Measurements from ENCODE around the gene GATA2. TPM values are rescaled to one million over a fixed set of nuclear protein-coding genes. Genes with fewer than 3 reads are reported as not detected.

Gene GATA2
- total RNA-seq, 6 donors from 2014 or later = 17.8 to 97.0 (median 63.0) TPM

DNA sequence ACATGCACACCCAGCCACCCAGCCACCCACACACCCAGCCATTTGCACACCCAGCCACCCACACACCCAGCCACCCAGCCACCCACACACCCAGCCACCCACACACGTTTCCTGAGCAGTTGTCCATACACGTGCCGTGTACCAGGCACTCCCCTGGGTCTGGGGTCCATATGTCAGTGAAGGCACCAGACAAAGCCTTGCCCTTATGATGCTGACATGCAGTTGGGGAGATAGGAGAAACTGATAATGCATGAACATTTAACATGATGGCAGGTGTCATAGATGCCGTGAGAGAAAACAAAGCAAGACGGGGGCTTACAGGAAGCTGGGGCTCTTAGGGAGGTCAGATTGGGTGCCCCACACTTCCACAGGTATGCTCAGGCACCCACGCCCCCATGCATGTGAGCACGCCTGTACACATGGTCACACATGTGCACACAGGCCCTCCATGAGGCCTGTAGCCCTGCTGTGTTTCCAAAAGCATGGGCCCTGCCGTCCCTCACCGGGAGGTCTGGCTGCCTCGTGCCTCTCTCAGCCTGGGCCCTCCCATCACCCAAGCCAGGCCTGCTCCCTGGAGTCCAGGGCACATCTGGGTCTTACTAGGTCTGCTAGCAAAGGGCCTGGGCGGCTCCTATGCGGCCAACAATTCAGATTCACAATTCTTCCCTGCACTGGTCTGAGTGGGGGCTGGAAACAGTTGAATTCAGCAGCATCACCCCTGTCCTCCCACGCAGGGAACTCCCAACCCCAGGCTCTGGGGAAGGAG is 22.7 kb downstream of the GATA2 start:
- Histone ChIP-seq H3K36me3 (no peaks in the 10 kb centered on the region), H3K27me3 (no peaks in the 10 kb centered on the region), H3K4me1 (no peaks in the 10 kb centered on the region), H3K27ac (no peak overlapping the region), H3K4me3 (no peak overlapping the region), H3K9me3 (no peaks in the 10 kb centered on the region)
- TF ChIP-seq POLR2A (IDR thresholded peaks at IDR 0.05) (no peak), EP300 (IDR thresholded peaks at IDR 0.05) (no peak), POLR2AphosphoS5 (IDR thresholded peaks at IDR 0.05) (no peak)
- TF ChIP-seq, protein P1, sequence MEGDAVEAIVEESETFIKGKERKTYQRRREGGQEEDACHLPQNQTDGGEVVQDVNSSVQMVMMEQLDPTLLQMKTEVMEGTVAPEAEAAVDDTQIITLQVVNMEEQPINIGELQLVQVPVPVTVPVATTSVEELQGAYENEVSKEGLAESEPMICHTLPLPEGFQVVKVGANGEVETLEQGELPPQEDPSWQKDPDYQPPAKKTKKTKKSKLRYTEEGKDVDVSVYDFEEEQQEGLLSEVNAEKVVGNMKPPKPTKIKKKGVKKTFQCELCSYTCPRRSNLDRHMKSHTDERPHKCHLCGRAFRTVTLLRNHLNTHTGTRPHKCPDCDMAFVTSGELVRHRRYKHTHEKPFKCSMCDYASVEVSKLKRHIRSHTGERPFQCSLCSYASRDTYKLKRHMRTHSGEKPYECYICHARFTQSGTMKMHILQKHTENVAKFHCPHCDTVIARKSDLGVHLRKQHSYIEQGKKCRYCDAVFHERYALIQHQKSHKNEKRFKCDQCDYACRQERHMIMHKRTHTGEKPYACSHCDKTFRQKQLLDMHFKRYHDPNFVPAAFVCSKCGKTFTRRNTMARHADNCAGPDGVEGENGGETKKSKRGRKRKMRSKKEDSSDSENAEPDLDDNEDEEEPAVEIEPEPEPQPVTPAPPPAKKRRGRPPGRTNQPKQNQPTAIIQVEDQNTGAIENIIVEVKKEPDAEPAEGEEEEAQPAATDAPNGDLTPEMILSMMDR (IDR thresholded peaks at IDR 0.05) = no peak
- ATAC-seq (ENCODE audit: low FRiP score in 2 of 2) (no peak), DNase-seq (no peak)
- 84 to 97% methylated on average over 7 to 13 of the region's 13 CpGs for WGBS, 2 donors

DNA sequence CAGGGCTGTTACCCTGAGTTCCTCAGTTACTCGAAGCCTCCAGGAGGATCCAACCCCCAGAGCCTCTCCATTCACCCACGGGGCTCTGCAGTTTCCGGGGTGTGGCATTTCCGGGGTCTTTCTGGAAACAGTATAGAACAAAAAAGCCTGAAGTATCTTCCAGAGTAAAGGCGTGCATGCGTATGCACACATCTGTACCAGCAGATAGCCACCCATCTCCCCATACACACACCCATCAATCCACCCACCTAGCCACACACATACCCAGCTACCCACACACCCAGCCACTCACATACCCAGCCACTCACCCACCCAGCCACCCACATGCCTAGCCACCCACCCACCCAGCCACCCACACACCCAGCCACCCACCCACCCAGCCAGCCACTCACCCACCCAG is 23.4 kb downstream of the GATA2 start:
- Histone ChIP-seq H3K36me3 (no peaks in the 10 kb centered on the region), H3K9me3 (no peaks in the 10 kb centered on the region), H3K27ac (no peak overlapping the region), H3K4me3 (no peak overlapping the region), H3K27me3 (no peaks in the 10 kb centered on the region), H3K4me1 (no peaks in the 10 kb centered on the region)
- ATAC-seq (ENCODE audit: low FRiP score in 2 of 2) (no peak), DNase-seq (no peak)
- TF ChIP-seq POLR2AphosphoS5 (IDR thresholded peaks at IDR 0.05) = no peak
- no peak for TF ChIP-seq POLR2A (IDR thresholded peaks at IDR 0.05)
- 87 to 92% methylated on average over 6 of the region's 6 CpGs for WGBS, 2 donors

DNA sequence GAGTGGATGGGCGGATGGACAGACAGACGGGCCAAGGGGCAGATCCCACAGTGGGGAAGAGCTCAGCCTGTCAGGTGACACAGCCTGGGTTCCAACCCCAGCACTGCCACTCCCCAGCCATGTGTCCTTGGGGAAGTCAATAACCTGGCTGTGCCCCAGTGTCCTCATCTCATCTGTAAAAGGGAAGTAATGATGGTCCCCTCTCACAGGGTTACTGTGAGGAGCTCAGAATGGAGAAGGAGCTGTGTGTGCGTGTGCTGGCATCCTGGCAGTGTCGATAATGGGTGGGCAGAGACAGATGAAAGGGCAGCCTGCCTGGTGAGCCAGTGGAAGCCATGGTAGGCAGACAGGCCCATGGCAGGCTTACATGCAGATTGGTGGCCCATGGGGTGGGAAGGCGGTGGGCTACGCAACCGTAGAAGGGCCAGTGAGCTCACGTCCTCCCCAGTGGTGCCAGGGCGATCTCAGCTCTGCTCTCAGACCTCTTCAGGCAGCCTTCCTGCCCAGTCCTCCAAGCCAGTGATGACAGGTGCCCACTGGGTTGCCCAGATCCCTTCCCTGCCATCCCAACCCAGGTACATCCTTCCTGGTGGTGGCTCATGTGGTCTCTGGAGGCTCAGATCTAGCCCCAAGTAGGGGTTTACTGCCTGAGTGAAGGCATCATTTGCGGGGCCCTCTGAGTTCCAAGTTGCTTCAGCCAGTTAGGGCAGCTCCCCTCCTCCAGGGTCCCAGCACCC is 24.0 kb downstream of the GATA2 start:
- no peak for ATAC-seq (ENCODE audit: low FRiP score in 2 of 2)
- 83 to 92% methylated on average over 5 to 10 of the region's 10 CpGs for WGBS, 2 donors
- no peak for TF ChIP-seq POLR2AphosphoS5 (IDR thresholded peaks at IDR 0.05)
- TF ChIP-seq POLR2A (IDR thresholded peaks at IDR 0.05) = no peak
- TF ChIP-seq EP300 (IDR thresholded peaks at IDR 0.05) = no peak
- TF ChIP-seq, protein P1 (IDR thresholded peaks at IDR 0.05) = no peak

DNA sequence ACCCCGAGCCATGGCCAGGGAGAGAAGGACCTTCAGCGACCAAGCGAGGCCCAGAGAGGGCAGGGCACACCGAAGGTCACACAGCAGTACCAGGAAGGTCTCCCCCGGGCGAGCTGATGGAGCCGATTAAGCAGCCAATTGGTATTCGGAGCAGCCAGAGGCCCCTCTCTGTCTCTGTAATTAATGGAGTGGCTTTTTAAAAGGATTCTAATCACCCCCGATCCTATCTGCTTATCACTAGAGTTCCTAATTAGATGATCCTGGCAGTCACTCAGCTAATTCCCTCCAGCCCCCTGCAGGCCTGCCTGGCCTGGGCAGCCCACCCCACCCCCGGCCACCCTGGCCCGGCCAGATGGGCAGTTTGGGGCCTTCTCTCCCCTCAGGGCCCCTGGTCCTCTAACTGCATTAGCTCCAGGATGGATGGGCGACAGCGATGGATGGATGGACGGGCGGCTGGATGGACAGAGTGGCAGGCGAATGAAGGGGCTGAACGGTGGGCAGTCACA is 24.7 kb downstream of the GATA2 start:
- H3K9me3 ChIP-seq = no peaks in the 10 kb centered on the region
- 92 to 94% methylated on average over 9 to 17 of the region's 17 CpGs for WGBS, 2 donors
- DNase-seq (peak in 1 of 2 donors; percentile 55), ATAC-seq (ENCODE audit: low FRiP score in 2 of 2) (no peak)
- H3K27me3 ChIP-seq = no peaks in the 10 kb centered on the region
- H3K36me3 ChIP-seq = no peaks in the 10 kb centered on the region
- H3K4me3 ChIP-seq = no peak overlapping the region
- no peak overlapping the region for H3K27ac ChIP-seq
- no peaks in the 10 kb centered on the region for H3K4me1 ChIP-seq
- TF ChIP-seq POLR2A (IDR thresholded peaks at IDR 0.05) = no peak
- no peak for TF ChIP-seq EP300 (IDR thresholded peaks at IDR 0.05)
- no peak for TF ChIP-seq POLR2AphosphoS5 (IDR thresholded peaks at IDR 0.05)
- TF ChIP-seq, protein P1 (IDR thresholded peaks at IDR 0.05) = no peak

More for the DNA sequence above, 24.0 kb downstream of the GATA2 start:
- Histone ChIP-seq H3K36me3 (no peaks in the 10 kb centered on the region), H3K27ac (no peak overlapping the region), H3K4me3 (no peak overlapping the region), H3K27me3 (no peaks in the 10 kb centered on the region), H3K9me3 (no peaks in the 10 kb centered on the region), H3K4me1 (no peaks in the 10 kb centered on the region)
- no peak for DNase-seq

DNA sequence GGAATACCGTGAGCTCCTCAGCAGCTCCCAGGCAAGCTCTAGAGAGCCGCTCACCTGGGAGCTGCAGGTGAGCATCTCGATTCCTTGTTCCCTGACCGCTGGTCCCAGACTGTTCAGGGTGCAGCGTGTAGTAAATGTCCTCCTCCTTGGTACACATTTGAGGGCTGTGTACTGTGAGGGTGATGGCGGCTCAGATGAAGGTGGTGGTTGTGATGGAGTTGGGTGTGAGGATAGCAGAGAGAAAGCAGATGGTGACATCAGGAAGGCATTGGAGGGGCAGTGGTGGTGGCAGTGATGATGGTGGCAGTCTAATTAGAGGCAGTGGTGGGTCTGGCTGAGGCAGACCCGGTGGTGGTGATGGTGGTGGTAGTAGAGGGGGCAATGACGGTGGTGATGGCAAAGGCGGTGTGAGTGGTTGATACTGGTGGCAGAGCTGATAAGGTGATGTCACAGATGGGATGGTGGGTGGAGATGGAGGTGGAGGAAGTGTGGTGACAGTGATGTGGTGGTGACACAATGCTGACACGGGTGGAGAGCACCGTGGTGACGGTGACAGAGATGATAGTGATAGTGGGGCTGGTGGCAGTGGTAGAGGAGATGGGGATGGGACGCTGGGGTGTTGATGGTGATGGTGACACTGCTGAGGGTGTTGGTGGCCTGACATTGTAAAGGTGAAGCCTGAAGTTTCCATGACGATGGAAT is 26.0 kb downstream of the GATA2 start, which contains the start of gene DNAJB8:
Gene DNAJB8 (minus strand): TSS at position 51 of the 702 bp plus-strand sequence. CDS start 3,645 bp downstream, outside the sequence.
- no peak within 1 kb of the TSS for H3K4me3 ChIP-seq
- no peaks in the 10 kb centered on the region for H3K9me3 ChIP-seq
- H3K36me3 ChIP-seq = no peaks in the 10 kb centered on the region
- TF ChIP-seq POLR2A (IDR thresholded peaks at IDR 0.05) (no peak), EP300 (IDR thresholded peaks at IDR 0.05) (no peak), POLR2AphosphoS5 (IDR thresholded peaks at IDR 0.05) (no peak)
- TF ChIP-seq, protein P1 (IDR thresholded peaks at IDR 0.05) = no peak
- H3K27ac ChIP-seq = no peak within 1 kb of the TSS
- ATAC-seq (ENCODE audit: low FRiP score in 2 of 2) = no peak
- DNase-seq = no peak
- WGBS, 2 donors = 75 to 87% methylated on average over 13 to 14 of the region's 14 CpGs
- no peaks in the 10 kb centered on the region for H3K4me1 ChIP-seq
- no peaks in the 10 kb centered on the region for H3K27me3 ChIP-seq
